CD4-positive, alpha-beta T cell (primary cell): ENCODE measurements around the gene COX10. TPM values are rescaled to one million over a fixed set of nuclear protein-coding genes. Genes with fewer than 3 reads are reported as not detected.
A peak's percentile ranks its signal among the peaks of the same experiment; 100 is the strongest.

ENCODE experiments used
- ATAC-seq: fragments of 200-7000 bp; cut with Tn5 transposase; one replicate; pipeline ENCODE4 v1.10.0; 2022; ENCODE audit warnings: mild to moderate bottlenecking; ENCODE audit not compliant: poor library complexity
- CTCF ChIA-PET: fragments of 350-600 bp; sonication (Branson Sonifier 250); formaldehyde crosslinking; loops from one replicate; lab custom pipeline; 2021; ENCODE audit warnings: antibody characterized with exemption, inconsistent platforms; lab: Charles Lee
- POLR2A ChIA-PET: fragments of 350-600 bp; sonication (Branson Sonifier 250); formaldehyde crosslinking; loops from one replicate; lab custom pipeline; 2021; ENCODE audit warnings: antibody characterized with exemption, inconsistent platforms; lab: Charles Lee
- DNase-seq, 14 experiments: peaks; one replicate each; pipeline ENCODE4 v3.0.0-alpha.2; 2013 to 2020; ENCODE audit warnings: mixed read lengths in 2 of 14
- H3K27ac ChIP-seq, 2 donors: one replicate each; pipeline versions ENCODE4 v1.5.1 to v1.7.0; 2013; ENCODE audit warnings: low read length in 2 of 2, low read depth in 1 of 2, mild to moderate bottlenecking in 1 of 2
- H3K27me3 ChIP-seq, 2 experiments: 1 replicate in 1 of 2; 2 replicates in 1 of 2; pipeline versions ENCODE4 v1.6.1 to v1.7.0; 2013; ENCODE audit warnings: low read length in 2 of 2, control low read depth in 1 of 2, mild to moderate bottlenecking in 1 of 2, moderate library complexity in 1 of 2; ENCODE audit not compliant: insufficient read depth in 2 of 2, control insufficient read depth in 1 of 2
- H3K36me3 ChIP-seq: one replicate; pipeline ENCODE4 v1.6.1; 2013; ENCODE audit warnings: low read length, control low read depth; ENCODE audit not compliant: insufficient read depth
- H3K4me1 ChIP-seq: one replicate; pipeline ENCODE4 v1.6.1; 2013; ENCODE audit warnings: low read length, control low read depth; ENCODE audit not compliant: insufficient read depth
- H3K4me3 ChIP-seq: one replicate; pipeline ENCODE4 v1.5.1; 2013; ENCODE audit warnings: mild to moderate bottlenecking, low read length, moderate library complexity
- H3K9me3 ChIP-seq, 2 experiments: 1 replicate in 1 of 2; 2 replicates in 1 of 2; pipeline versions ENCODE4 v1.6.1 to v1.7.0; 2013; ENCODE audit warnings: low read length in 2 of 2, mild to moderate bottlenecking in 2 of 2, control low read depth in 1 of 2, moderate library complexity in 1 of 2; ENCODE audit not compliant: control insufficient read depth in 1 of 2, insufficient read depth in 1 of 2
- H3K27ac Mint-ChIP-seq: one replicate; pipeline ENCODE4 v1.8.0; 2020; ENCODE audit warnings: mixed read lengths
- H3K27me3 Mint-ChIP-seq: one replicate; pipeline ENCODE4 v1.8.0; 2021; ENCODE audit warnings: mixed read lengths
- H3K36me3 Mint-ChIP-seq: one replicate; pipeline ENCODE4 v1.8.0; 2021; ENCODE audit warnings: low read depth, mixed read lengths
- H3K4me1 Mint-ChIP-seq: one replicate; pipeline ENCODE4 v1.8.0; 2021; ENCODE audit warnings: low read depth, mixed read lengths
- H3K4me3 Mint-ChIP-seq: one replicate; pipeline ENCODE4 v1.8.0; 2020; ENCODE audit warnings: mild to moderate bottlenecking, mixed read lengths
- H3K9me3 Mint-ChIP-seq: one replicate; pipeline ENCODE4 v1.8.0; 2020; ENCODE audit warnings: mixed read lengths
- CTCF ChIP-seq: fragments of 200-600 bp; IDR thresholded peaks from one replicate; pipeline ENCODE4 v1.8.0; 2022; ENCODE audit warnings: antibody characterized with exemption, mild to moderate bottlenecking
- intact Hi-C, 2 experiments: fragments of 100-400 bp; cut with DNase I in 1 of 2; cut with micrococcal nuclease in 1 of 2; formaldehyde crosslinking; loops; one replicate each; pipeline versions ENCODE4 v1.15.1 to v1.9.0; 2023 to 2025; cut with DNase I, micrococcal nuclease
- total RNA-seq, 174 experiments: library from RNA in 2 of 174; stranded (reverse) in 2 of 174; gene quantifications; one replicate each; pipeline ENCODE4 v1.2.3 and lab custom pipeline; 2021 to 2026

The COX10 gene
- total RNA-seq, 2 experiments from 2014 or later: 9.1 to 9.9 TPM

GRCh38 chr17:14204546-14204945 is 135.2 kb downstream of the COX10 start:
- Histone ChIP-seq H3K27me3 (no peaks in the 10 kb centered on the region), H3K36me3 (peaks cover 11% of the 10 kb centered on the region), H3K4me3 (no peak overlapping the region), H3K9me3 (no peaks in the 10 kb centered on the region), H3K4me1 (peaks cover 78% of the 10 kb centered on the region), H3K27ac (peak overlapping the region in 1 of 2 donors; percentile 79)
- Mint-ChIP-seq H3K9me3 (no peaks in the 10 kb centered on the region), H3K27ac (peak overlapping the region; percentile 94), H3K27me3 (no peaks in the 10 kb centered on the region), H3K36me3 (peaks cover 23% of the 10 kb centered on the region), H3K4me1 (peaks cover 74% of the 10 kb centered on the region), H3K4me3 (peak overlapping the region; percentile 66)
- intact Hi-C loops: loop anchor here (5.0 to 10.0 kb wide), 4 partner anchors 87 to 1180 kb away; no protein-coding TSS in a partner anchor
- CTCF ChIA-PET: no interaction called here
- no peak for TF ChIP-seq CTCF
- DNase-seq (peak in 1 of 14 experiments; percentile 5), ATAC-seq (no peak)
- POLR2A ChIA-PET: no interaction called here

- Mint-ChIP-seq H3K9me3 (no peaks in the 10 kb centered on the region), H3K36me3 (peaks cover 31% of the 10 kb centered on the region), H3K4me1 (peaks cover 66% of the 10 kb centered on the region), H3K4me3 (peak overlapping the region; percentile 71), H3K27ac (peak overlapping the region; percentile 94), H3K27me3 (no peaks in the 10 kb centered on the region)
- Histone ChIP-seq H3K27ac (peak overlapping the region in 1 of 2 donors; percentile 79), H3K27me3 (no peaks in the 10 kb centered on the region), H3K4me3 (no peak overlapping the region), H3K4me1 (peaks cover 70% of the 10 kb centered on the region), H3K9me3 (no peaks in the 10 kb centered on the region), H3K36me3 (peaks cover 11% of the 10 kb centered on the region)
- no peak for TF ChIP-seq CTCF
- intact Hi-C loops: loop anchor here (10.0 kb wide), 2 partner anchors 611 to 1181 kb away; no protein-coding TSS in a partner anchor
- CTCF ChIA-PET: interaction anchor here (1.6 to 3.0 kb wide), 2 partner anchors 13 to 95 kb away, joined by 5 to 17 read pairs; partner anchors contain the start of gene HS3ST3B1
- DNase-seq (no peak), ATAC-seq (no peak)
- POLR2A ChIA-PET: no interaction called here
Measured at GRCh38 chr17:14205380-14205779, 136.1 kb downstream of the COX10 start.

GRCh38 chr17:14205992-14206461 is 136.7 kb downstream of the COX10 start:
- H3K36me3 Mint-ChIP-seq: peaks cover 38% of the 10 kb centered on the region
- peak; percentile 43 for ATAC-seq
- no peaks in the 10 kb centered on the region for H3K9me3 Mint-ChIP-seq
- Histone ChIP-seq H3K4me1 (peaks cover 63% of the 10 kb centered on the region), H3K9me3 (no peaks in the 10 kb centered on the region), H3K36me3 (peaks cover 11% of the 10 kb centered on the region), H3K27ac (peak overlapping the region in 1 of 2 donors; percentile 47), H3K4me3 (peak overlapping the region; percentile 1), H3K27me3 (no peaks in the 10 kb centered on the region)
- DNase-seq: peak in 13 of 14 experiments; percentile 39 to 86 (median 75)
- peak overlapping the region; percentile 71 for H3K4me3 Mint-ChIP-seq
- intact Hi-C loops: loop anchor here (10.0 kb wide), 2 partner anchors 611 to 1181 kb away; no protein-coding TSS in a partner anchor
- H3K4me1 Mint-ChIP-seq: peaks cover 64% of the 10 kb centered on the region
- peak overlapping the region; percentile 94 for H3K27ac Mint-ChIP-seq
- TF ChIP-seq CTCF: no peak
- ChIA-PET POLR2A (interaction anchor here (0.6 to 0.8 kb wide), 3 partner anchors 95 to 144 kb away, joined by 3 read pairs; partner anchors contain the start of gene HS3ST3B1), CTCF (interaction anchor here (1.6 to 3.0 kb wide), 2 partner anchors 13 to 94 kb away, joined by 5 to 17 read pairs; partner anchors contain the start of gene HS3ST3B1)
- no peaks in the 10 kb centered on the region for H3K27me3 Mint-ChIP-seq
